Muscle layer of colon (tissue), 2 donors: Measurements from ENCODE around the gene RDH8.
"Not testable (repeated sequence)": the region's sequence is repeated elsewhere in the genome, so short reads cannot be mapped to it uniquely, and the experiment has no call there.

Experiments used
- H3K27ac ChIP-seq: one replicate; pipeline ENCODE4 v1.7.0; 2013; ENCODE audit warnings: low read depth, mild to moderate bottlenecking, low read length, moderate library complexity
- H3K27me3 ChIP-seq, 2 donors: one replicate each; pipeline ENCODE4 v1.7.0; 2013; ENCODE audit warnings: low read length in 2 of 2, mild to moderate bottlenecking in 2 of 2; ENCODE audit not compliant: insufficient read depth in 2 of 2, control insufficient read depth in 1 of 2
- H3K36me3 ChIP-seq: one replicate; pipeline ENCODE4 v1.7.0; 2013; ENCODE audit warnings: mild to moderate bottlenecking, low read length; ENCODE audit not compliant: insufficient read depth
- H3K4me1 ChIP-seq: one replicate; pipeline ENCODE4 v1.7.0; 2013; ENCODE audit warnings: mild to moderate bottlenecking, low read length; ENCODE audit not compliant: insufficient read depth
- H3K4me3 ChIP-seq, 2 donors: one replicate each; pipeline ENCODE4 v1.7.0; 2013; ENCODE audit warnings: low read length in 2 of 2, low read depth in 1 of 2, mild to moderate bottlenecking in 1 of 2, moderate library complexity in 1 of 2
- H3K9ac ChIP-seq: one replicate; pipeline ENCODE4 v1.7.0; 2013; ENCODE audit warnings: low read length
- H3K9me3 ChIP-seq: one replicate; pipeline ENCODE4 v1.7.0; 2013; ENCODE audit warnings: mild to moderate bottlenecking, low read length
- donor health status: abdominal sarcoma.
- donor health status: Adenocarcinoma of cecum.

The RDH8 gene

GRCh38 chr19:10020851-10021250 lies 7.6 kb downstream of the RDH8 start:
- H3K9me3 ChIP-seq, result no peaks in the 10 kb centered on the region
- H3K27ac ChIP-seq, result no peak overlapping the region
- H3K36me3 ChIP-seq, result no peaks in the 10 kb centered on the region
- H3K9ac ChIP-seq, result no peak overlapping the region
- no peak overlapping the region for H3K4me3 ChIP-seq
- H3K4me1 ChIP-seq, result no peaks in the 10 kb centered on the region
- H3K27me3 ChIP-seq, result no peaks in the 10 kb centered on the region

- Histone ChIP-seq H3K4me1 (no peaks in the 10 kb centered on the region), H3K27ac (no peak overlapping the region), H3K9me3 (no peaks in the 10 kb centered on the region), H3K27me3 (no peaks in the 10 kb centered on the region), H3K4me3 (no peak overlapping the region), H3K9ac (no peak overlapping the region), H3K36me3 (no peaks in the 10 kb centered on the region)
Measured at GRCh38 chr19:10021446-10021845, 8.2 kb downstream of the RDH8 start.

GRCh38 chr19:10021863-10022262 lies 8.6 kb downstream of the RDH8 start:
- Histone ChIP-seq H3K27me3 (no peaks in the 10 kb centered on the region), H3K9ac (no peak overlapping the region), H3K4me3 (no peak overlapping the region), H3K36me3 (no peaks in the 10 kb centered on the region), H3K4me1 (no peaks in the 10 kb centered on the region), H3K9me3 (no peaks in the 10 kb centered on the region), H3K27ac (no peak overlapping the region)

- not testable (repeated sequence) for H3K9ac ChIP-seq, H3K27ac ChIP-seq, H3K27me3 ChIP-seq
Measured at GRCh38 chr19:10023096-10023495, 9.8 kb downstream of the RDH8 start.

GRCh38 chr19:10026744-10027143 lies 13.5 kb downstream of the RDH8 start:
- H3K4me1 ChIP-seq, result peaks cover 6% of the 10 kb centered on the region
- no peak overlapping the region for H3K4me3 ChIP-seq
- H3K36me3 ChIP-seq, result no peaks in the 10 kb centered on the region
- no peak overlapping the region for H3K9ac ChIP-seq
- no peak overlapping the region for H3K27ac ChIP-seq
- H3K9me3 ChIP-seq, result no peaks in the 10 kb centered on the region
- no peaks in the 10 kb centered on the region for H3K27me3 ChIP-seq

More at GRCh38 chr19:10023096-10023495, 9.8 kb downstream of the RDH8 start:
- not testable (repeated sequence) for H3K4me3 ChIP-seq, H3K36me3 ChIP-seq, H3K9me3 ChIP-seq, H3K4me1 ChIP-seq

- H3K9ac ChIP-seq, result no peak overlapping the region
- H3K4me3 ChIP-seq, result no peak overlapping the region
- no peak overlapping the region for H3K27ac ChIP-seq
Measured at GRCh38 chr19:10027158-10027997, 14.1 kb downstream of the RDH8 start.

GRCh38 chr19:10033614-10034013 lies 20.3 kb downstream of the RDH8 start:
- Histone ChIP-seq H3K27ac (no peak overlapping the region), H3K9me3 (no peaks in the 10 kb centered on the region), H3K9ac (no peak overlapping the region), H3K36me3 (no peaks in the 10 kb centered on the region), H3K4me3 (no peak overlapping the region), H3K4me1 (no peaks in the 10 kb centered on the region), H3K27me3 (peaks cover 4 to 14% of the 10 kb centered on the region in 2 donors)

More at GRCh38 chr19:10027158-10027997, 14.1 kb downstream of the RDH8 start:
- H3K27me3 ChIP-seq, result peaks cover 0 to 3% of the 10 kb centered on the region in 2 donors
- H3K4me1 ChIP-seq, result peaks cover 6% of the 10 kb centered on the region
- H3K36me3 ChIP-seq, result no peaks in the 10 kb centered on the region
- H3K9me3 ChIP-seq, result no peaks in the 10 kb centered on the region

GRCh38 chr19:10036601-10037071 lies 23.4 kb downstream of the RDH8 start:
- Histone ChIP-seq H3K9me3 (no peaks in the 10 kb centered on the region), H3K27ac (no peak overlapping the region), H3K4me1 (no peaks in the 10 kb centered on the region), H3K9ac (no peak overlapping the region), H3K36me3 (no peaks in the 10 kb centered on the region), H3K27me3 (peaks cover 13 to 14% of the 10 kb centered on the region in 2 donors), H3K4me3 (no peak overlapping the region)

- H3K9ac ChIP-seq, result no peak overlapping the region
- peaks cover 2% of the 10 kb centered on the region for H3K9me3 ChIP-seq
- H3K36me3 ChIP-seq, result no peaks in the 10 kb centered on the region
- no peaks in the 10 kb centered on the region for H3K4me1 ChIP-seq
- no peak overlapping the region for H3K4me3 ChIP-seq
- no peak overlapping the region for H3K27ac ChIP-seq
- H3K27me3 ChIP-seq, result peaks cover 11 to 13% of the 10 kb centered on the region in 2 donors
Measured at GRCh38 chr19:10037367-10037766, 24.1 kb downstream of the RDH8 start.

- no peak overlapping the region for H3K9ac ChIP-seq
- peaks cover 9 to 13% of the 10 kb centered on the region in 2 donors for H3K27me3 ChIP-seq
- H3K36me3 ChIP-seq, result no peaks in the 10 kb centered on the region
- no peak overlapping the region for H3K4me3 ChIP-seq
- H3K9me3 ChIP-seq, result peaks cover 6% of the 10 kb centered on the region
- no peaks in the 10 kb centered on the region for H3K4me1 ChIP-seq
- no peak overlapping the region for H3K27ac ChIP-seq
Measured at GRCh38 chr19:10037809-10038208, 24.5 kb downstream of the RDH8 start.

- Histone ChIP-seq H3K27ac (no peak overlapping the region), H3K9ac (no peak overlapping the region), H3K27me3 (peaks cover 0 to 9% of the 10 kb centered on the region in 2 donors), H3K4me1 (no peaks in the 10 kb centered on the region), H3K9me3 (peaks cover 30% of the 10 kb centered on the region), H3K4me3 (no peak overlapping the region), H3K36me3 (no peaks in the 10 kb centered on the region)
Measured at GRCh38 chr19:10043286-10043927, 30.1 kb downstream of the RDH8 start.
